Uterus (tissue), 2 donors: Measurements from ENCODE around the gene CEP350.

Experiments used
- CTCF ChIP-seq, 4 experiments: fragments of 200-600 bp in 2 of 4; fragments of 450-650 bp in 2 of 4; sonication (generic) in 2 of 4; IDR thresholded peaks; one replicate each; pipeline ENCODE4 v1.5.1; 2016 to 2019; ENCODE audit warnings: antibody characterized with exemption in 4 of 4, mild to moderate bottlenecking in 2 of 4, moderate library complexity in 1 of 4
- POLR2A ChIP-seq, 2 donors: fragments of 450-650 bp; IDR thresholded peaks; one replicate each; pipeline ENCODE4 v1.6.1; 2016; ENCODE audit warnings: antibody characterized with exemption in 2 of 2, mild to moderate bottlenecking in 1 of 2, moderate library complexity in 1 of 2

GRCh38 chr1:179973198-179974110, 18.8 kb downstream of the CEP350 start:
- TF ChIP-seq CTCF (IDR thresholded peaks at IDR 0.05) (no peak), POLR2A (IDR thresholded peaks at IDR 0.05) (no peak)
